ENCODE measurements around the gene MGAM2. TPM values are rescaled to one million over a fixed set of nuclear protein-coding genes. Genes with fewer than 3 reads are reported as not detected.

MGAM2 gene
- total RNA-seq, 1 experiment from 2014 or later, result 0.10 TPM

DNA sequence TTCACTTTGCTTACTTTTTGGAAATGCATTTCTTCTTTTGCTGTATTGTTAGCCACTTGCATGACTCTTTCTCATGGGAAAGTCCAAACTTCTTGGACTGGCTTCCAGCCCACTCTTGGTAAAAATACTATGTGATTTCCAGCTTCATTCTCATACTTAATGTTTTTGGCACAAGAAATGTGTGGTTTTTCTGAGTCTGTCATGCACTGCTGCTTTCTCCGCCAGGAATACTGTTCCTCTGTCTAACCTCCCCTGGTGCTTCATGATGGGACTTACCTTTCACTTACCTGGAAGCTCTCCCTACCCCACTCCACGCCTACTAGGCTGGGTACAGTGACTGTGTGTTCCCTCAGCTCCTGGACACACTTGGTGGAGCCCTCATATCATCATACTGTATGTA is 18.7 kb downstream of the MGAM2 start:
- ChIA-PET CTCF (no interaction called here), POLR2A (no interaction called here)
- H3K36me3 ChIP-seq (ENCODE audit: control insufficient read depth, insufficient read depth, low read length), result no peaks in the 10 kb centered on the region
- no peaks in the 10 kb centered on the region for H3K9me3 ChIP-seq (ENCODE audit: control insufficient read depth, insufficient read depth, low read depth, low read length)
- H3K4me3 ChIP-seq (ENCODE audit: low read depth in 2 of 2, low read length in 2 of 2), result no peak overlapping the region
- in situ Hi-C loops (cut with HindIII; ENCODE audit: low pct_unique_long_range_greater_than_20kb, low sequenced_read_pairs) (no loop called here), intact Hi-C loops (cut with micrococcal nuclease; ENCODE audit: unreplicated experiment) (no loop called here)
- no peak overlapping the region for H3K27ac ChIP-seq (ENCODE audit: low read length)
- ATAC-seq, result no peak
- no peak for DNase-seq (ENCODE audit: low read depth, low spot score)
- no peak for TF ChIP-seq CTCF (IDR thresholded peaks at IDR 0.05)
- no peak for TF ChIP-seq TCF7L2 (IDR thresholded peaks at IDR 0.05; ENCODE audit: low read depth, low read length)
- TF ChIP-seq REST (IDR thresholded peaks at IDR 0.05; ENCODE audit: insufficient read depth in 1 of 2, low read depth in 2 of 2, low read length in 1 of 2), result no peak
- TF ChIP-seq SIN3A (IDR thresholded peaks at IDR 0.05; ENCODE audit: borderline replicate concordance, insufficient read depth, low read depth, low read length), result no peak
- no peak for TF ChIP-seq POLR2AphosphoS5 (IDR thresholded peaks at IDR 0.05; ENCODE audit: low read depth, low read length)
- BruUV-seq (replicated peaks), result no TSS peak
- H3K4me1 ChIP-seq (ENCODE audit: control insufficient read depth, insufficient read depth, low read length), result no peaks in the 10 kb centered on the region
- no peaks in the 10 kb centered on the region for H3K27me3 ChIP-seq (ENCODE audit: control insufficient read depth, insufficient read depth, low read length)

GRCh38 chr7:142131439-142132185 is 20.1 kb downstream of the MGAM2 start:
- no TSS peak for BruUV-seq (replicated peaks)
- H3K9me3 ChIP-seq (ENCODE audit: control insufficient read depth, insufficient read depth, low read depth, low read length), result no peaks in the 10 kb centered on the region
- TF ChIP-seq TCF7L2 (IDR thresholded peaks at IDR 0.05; ENCODE audit: low read depth, low read length) (no peak), REST (IDR thresholded peaks at IDR 0.05; ENCODE audit: insufficient read depth in 1 of 2, low read depth in 2 of 2, low read length in 1 of 2) (no peak), CTCF (IDR thresholded peaks at IDR 0.05) (no peak), SIN3A (IDR thresholded peaks at IDR 0.05; ENCODE audit: borderline replicate concordance, insufficient read depth, low read depth, low read length) (no peak), POLR2AphosphoS5 (IDR thresholded peaks at IDR 0.05; ENCODE audit: low read depth, low read length) (no peak)
- POLR2A ChIA-PET, result no interaction called here
- CTCF ChIA-PET, result no interaction called here
- H3K4me3 ChIP-seq (ENCODE audit: low read depth in 2 of 2, low read length in 2 of 2), result no peak overlapping the region
- no peaks in the 10 kb centered on the region for H3K36me3 ChIP-seq (ENCODE audit: control insufficient read depth, insufficient read depth, low read length)
- in situ Hi-C loops (cut with HindIII; ENCODE audit: low pct_unique_long_range_greater_than_20kb, low sequenced_read_pairs) (no loop called here), intact Hi-C loops (cut with micrococcal nuclease; ENCODE audit: unreplicated experiment) (no loop called here)
- DNase-seq (ENCODE audit: low read depth, low spot score), result no peak
- no peak overlapping the region for H3K27ac ChIP-seq (ENCODE audit: low read length)
- ATAC-seq, result no peak
- no peaks in the 10 kb centered on the region for H3K27me3 ChIP-seq (ENCODE audit: control insufficient read depth, insufficient read depth, low read length)
- no peaks in the 10 kb centered on the region for H3K4me1 ChIP-seq (ENCODE audit: control insufficient read depth, insufficient read depth, low read length)

All from Panc1 (cell line).